Activated T-cell treated with anti-CD3 and anti-CD28 coated beads, Interleukin-2, amount 50 U/mL, for 1 hour (primary cell): ENCODE measurements around the gene FARP1.

Source experiments
- DNase-seq: peaks from one replicate; pipeline ENCODE4 v3.0.0-alpha.2; 2020

FARP1 gene, protein sequence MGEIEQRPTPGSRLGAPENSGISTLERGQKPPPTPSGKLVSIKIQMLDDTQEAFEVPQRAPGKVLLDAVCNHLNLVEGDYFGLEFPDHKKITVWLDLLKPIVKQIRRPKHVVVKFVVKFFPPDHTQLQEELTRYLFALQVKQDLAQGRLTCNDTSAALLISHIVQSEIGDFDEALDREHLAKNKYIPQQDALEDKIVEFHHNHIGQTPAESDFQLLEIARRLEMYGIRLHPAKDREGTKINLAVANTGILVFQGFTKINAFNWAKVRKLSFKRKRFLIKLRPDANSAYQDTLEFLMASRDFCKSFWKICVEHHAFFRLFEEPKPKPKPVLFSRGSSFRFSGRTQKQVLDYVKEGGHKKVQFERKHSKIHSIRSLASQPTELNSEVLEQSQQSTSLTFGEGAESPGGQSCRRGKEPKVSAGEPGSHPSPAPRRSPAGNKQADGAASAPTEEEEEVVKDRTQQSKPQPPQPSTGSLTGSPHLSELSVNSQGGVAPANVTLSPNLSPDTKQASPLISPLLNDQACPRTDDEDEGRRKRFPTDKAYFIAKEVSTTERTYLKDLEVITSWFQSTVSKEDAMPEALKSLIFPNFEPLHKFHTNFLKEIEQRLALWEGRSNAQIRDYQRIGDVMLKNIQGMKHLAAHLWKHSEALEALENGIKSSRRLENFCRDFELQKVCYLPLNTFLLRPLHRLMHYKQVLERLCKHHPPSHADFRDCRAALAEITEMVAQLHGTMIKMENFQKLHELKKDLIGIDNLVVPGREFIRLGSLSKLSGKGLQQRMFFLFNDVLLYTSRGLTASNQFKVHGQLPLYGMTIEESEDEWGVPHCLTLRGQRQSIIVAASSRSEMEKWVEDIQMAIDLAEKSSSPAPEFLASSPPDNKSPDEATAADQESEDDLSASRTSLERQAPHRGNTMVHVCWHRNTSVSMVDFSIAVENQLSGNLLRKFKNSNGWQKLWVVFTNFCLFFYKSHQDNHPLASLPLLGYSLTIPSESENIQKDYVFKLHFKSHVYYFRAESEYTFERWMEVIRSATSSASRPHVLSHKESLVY

DNA sequence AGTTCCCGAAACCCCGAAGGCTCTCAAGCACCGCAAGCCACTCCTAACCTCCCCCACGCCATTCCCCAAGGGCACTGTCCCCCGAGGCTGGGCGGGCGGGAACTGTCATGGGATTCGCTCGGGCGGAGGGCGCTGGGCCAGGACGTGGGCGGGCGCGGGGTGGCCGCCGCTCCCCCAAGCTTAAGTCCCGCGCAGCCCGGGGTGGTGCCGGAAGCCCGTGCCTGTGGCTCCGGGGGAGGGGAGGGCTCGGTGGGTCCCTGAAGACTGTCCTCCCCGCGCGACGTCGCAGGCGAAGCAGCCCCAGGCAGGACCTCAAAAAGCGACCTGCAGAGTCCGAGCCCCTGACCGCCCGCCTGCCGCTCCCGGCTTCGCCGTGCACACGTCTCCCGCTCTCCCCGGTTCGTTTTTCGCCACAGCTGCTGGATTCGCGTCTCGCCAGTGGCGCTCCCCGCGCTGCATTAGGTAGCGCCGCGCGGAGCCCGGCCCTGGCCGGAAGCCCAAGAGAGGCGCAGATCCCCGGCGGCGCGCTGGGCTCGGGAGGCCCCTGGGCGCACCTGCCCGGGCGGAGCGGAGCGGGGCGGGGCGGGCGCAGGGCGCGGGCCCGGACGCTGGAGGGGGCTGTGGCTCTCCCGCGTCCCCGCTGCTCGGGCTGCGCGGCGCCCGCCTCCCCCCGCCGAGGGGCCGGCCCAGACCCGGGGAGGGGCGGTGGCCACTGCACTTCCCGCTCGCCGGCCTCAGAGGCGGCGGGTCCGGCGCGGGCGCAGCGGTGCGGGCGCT lies at the start of gene FARP1:
FARP1 (plus strand) TSS at position 715 of the 777 bp plus-strand sequence. CDS start 70,149 bp downstream, outside the sequence.
- peak; percentile 19 for DNase-seq

DNA sequence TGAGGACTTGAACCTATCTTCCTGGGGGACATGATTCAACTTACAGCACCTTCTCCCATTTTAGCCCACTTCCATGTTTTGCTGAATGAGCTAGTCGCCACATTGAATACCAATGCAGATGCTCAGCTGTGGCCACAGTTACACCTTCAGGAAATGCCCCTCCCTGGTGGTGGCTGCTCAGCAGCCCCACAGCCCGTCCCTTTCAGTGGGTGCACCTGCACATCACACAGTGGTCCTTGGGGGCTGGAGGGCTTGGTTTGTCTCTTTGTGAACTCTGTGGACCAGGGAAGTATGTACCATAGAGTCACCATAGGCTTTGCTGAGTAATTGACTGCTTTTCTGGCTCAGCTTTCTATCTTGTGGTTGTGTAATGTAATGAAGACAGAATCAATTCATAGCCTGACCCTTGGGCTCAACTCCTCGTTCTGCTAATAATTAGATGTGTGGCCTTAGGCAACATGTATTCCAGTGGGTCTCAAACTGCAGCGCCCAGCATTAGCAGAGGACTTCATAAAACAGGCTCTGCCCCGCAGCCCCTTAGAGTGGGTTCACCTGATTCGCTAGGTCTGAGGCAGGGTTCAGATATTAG lies 48.1 kb upstream of the FARP1 start:
- DNase-seq: no peak

DNA sequence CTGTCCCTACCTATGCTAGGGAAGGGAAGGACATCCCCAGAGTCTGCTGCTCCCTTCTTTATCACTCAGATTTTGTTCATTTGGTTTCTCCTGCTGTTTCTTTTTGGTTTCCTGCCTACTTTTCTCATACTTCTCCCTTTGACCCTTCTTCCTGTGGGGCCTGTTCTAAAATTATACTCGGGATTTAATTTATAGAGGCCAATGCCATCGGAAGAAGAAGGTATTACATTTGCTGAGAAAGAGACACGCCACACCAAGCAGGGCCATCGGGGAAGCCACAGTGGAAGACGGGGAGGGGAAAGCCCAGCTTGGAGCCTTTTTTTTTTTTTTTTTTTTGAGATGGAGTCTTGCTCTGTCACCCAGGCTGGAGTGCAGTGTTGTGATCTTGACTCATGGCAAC lies 46.8 kb upstream of the FARP1 start:
- DNase-seq: no peak

DNA sequence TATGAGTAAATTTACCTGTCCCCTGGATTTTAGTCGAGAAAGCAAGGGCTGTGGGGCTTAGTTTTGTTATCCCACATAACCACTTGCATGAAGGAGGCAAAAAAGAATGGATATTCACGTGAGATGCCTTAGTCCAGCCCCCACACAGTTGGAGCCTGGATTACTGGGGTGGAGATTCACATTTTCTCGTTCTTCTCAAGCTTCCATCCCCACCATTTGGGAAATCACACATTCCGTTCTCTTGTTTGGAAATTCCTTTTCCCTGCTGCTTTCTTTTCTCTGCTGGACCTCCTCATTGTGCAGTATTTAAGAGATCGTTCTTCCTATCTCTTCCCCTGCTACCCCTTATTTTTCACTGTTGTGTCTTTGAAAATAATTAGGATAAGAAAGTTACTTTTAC lies 45.1 kb upstream of the FARP1 start:
- DNase-seq: no peak

DNA sequence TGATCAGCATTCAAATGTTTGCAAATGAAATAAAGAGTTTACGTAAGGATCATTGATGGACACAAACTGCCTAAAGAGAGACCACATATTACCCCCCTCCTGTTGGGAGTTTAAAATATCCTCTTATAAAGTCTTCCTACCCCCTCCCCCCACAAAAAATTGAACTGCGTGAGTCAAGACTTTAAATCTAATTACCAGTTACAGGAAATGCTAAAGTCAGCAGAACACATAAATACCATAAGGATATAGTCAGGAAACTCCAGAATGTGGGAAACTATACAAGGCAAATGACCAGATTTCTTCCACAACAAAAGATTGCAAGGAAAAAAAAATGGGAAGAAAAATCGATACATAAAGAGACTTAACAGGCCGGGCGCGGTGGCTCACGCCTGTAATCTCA lies 44.4 kb upstream of the FARP1 start:
- DNase-seq: no peak

DNA sequence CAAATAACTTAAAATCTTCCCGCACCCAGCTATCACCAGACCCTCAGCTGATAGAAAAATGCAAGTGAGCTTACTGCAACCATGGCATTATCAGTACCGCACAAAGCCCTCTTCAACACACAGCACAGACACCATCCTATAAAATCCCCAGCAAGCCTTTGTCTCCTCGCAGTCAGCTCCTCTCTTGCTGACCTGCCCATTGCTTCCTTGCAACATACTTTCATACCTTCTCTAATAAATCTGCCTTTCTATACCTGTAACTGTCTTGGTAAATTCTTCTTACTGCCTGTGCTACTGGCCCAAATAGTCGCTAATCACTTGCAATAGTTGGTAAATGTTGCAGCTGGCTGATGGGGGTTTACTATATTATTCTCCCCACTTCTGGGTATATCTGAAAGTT lies 43.3 kb upstream of the FARP1 start:
- no peak for DNase-seq

DNA sequence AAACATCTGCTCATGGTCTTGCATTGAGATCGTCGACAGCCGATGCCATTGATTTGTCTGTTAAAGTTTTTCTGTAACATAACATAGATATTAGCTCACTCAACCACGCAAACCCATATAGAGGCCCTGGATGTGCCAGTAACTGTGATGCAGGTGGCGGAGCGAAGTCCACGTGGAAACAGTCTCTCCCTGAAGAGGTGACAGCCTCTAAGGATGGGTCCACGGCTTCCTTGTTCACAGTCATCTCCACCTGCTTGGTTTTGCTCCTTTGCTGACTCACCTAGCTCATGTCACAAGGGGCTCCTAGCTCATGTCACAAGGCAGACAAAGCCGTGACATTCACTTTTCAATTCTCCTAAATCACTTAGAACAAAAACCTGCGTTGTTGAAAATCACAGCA lies 42.4 kb upstream of the FARP1 start:
- DNase-seq: no peak

DNA sequence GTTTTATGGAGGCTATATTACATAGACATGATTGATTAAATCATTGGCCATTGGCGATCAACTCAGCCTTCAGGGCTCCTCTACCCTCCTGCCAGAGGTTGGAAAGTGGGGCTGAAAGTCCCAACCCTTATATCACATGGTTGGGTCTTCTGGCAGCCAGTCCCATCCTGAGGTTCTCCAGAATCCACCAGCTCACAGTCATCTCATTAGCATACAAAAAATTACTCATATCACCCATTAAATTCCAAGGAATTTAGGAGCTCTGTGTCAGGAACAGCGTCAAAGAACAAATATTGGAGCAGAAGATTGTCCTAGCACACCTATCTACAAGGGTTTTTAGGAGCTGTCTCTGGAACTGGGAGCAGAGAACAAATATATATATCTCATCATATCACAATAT lies 39.4 kb upstream of the FARP1 start:
- no peak for DNase-seq

DNA sequence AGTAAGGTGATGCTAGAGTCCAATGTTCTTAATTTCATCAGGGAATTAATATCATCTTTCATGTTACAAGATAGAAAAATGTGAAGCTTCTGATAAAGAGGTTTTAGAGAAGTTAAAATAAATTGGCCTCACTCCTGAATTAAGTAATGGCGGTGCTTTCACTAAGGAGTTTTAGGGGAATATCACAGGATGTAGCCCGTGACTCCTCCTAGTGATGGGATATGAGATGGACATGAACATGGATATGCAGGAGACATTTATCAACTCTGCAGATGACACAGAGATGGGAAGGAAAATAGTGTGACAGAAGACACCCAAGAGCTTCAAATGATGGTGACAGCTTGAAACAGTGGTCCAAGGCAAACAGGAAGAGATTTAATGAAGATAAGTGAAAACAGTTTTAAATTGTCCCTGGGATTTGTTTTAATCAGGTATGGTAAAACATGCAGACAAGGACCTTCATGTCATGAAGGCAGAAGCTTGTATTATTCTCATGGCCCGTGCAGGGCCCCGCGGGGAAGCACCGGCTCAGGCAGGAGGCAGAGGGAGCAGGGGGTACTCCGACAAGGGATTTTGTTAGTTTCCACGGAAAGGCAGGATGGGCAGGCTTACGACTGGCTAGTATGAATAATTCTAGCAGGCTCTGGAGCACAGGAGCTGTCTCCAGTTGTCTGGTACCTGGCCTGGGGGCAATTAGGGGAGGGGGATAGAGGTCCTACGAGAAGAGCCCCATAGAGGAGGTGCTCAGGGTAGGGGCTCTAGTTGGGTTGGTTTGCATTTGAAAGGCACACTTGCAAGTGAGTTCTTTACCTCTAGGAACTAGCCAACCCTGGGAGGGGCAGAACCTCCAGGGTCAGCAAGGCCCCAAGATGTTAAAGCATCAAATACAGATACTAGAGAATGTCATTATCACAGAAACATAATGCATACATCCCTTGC lies 38.7 kb upstream of the FARP1 start:
- no peak for DNase-seq

DNA sequence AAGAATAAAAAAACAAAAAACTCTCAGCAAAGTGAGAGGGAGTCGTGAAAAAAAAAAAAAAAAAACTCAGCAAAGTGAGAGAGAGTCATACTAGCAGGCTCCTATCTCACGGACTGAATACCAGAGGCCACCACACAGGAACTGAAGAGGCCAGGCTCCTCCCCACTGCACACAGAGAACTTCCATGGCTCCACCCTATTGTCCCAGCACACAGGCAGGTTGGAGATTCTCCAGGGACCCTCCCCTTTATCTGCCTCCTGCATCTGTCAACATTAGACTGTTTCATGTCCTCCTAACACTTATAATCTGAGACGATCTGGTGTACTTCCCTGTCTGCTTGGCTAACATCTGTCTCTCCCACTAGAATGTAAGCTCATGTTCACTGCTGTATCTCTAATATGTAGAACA lies 37.0 kb upstream of the FARP1 start:
- no peak for DNase-seq

DNA sequence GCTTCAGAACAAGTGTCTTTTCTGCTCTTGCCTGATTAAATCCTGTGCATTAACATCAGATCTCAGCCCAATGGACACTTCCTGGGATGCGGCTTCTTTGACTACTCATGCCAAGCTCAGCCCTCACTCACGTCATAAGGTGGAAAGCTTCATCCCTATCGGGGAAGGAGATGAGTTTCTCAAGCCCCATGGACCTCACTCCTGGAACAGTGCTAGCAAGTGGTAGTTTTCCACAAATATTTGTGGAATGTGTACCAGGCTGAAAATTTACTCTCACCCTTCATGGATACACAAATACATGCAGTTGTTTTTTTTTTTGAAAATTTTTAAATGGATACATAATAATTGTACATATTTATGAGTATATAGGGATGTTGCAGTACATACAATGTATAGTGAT lies 34.6 kb upstream of the FARP1 start:
- DNase-seq: no peak

DNA sequence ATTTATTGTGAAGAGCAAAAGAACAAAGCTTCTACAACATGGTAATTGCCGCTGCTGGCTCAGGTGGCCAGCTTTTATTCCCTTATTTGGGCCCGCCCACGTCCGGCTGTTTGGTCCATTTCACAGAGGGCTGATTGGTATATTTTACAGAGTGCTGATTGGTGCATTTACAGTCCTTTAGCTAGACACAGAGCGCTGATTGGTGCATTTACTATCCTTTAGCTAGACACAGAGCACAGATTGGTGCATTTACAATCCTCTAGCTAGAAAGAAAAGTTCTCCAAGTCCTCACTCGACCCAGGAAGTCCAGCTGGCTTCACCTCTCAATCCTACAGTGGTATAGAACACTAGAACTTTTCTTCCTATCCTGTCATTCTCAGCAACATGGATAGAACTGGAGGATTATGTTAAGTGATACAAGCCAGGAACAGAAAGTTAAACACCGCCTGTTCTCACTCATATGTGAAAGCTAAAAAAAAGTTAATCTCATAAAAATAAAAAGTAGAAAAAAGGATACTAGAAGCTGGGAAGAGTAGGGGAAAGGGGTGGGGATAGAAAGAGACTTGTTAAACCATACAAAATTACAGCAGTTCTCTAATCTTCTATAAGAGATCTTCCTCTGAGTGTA lies 33.6 kb upstream of the FARP1 start:
- DNase-seq: no peak

DNA sequence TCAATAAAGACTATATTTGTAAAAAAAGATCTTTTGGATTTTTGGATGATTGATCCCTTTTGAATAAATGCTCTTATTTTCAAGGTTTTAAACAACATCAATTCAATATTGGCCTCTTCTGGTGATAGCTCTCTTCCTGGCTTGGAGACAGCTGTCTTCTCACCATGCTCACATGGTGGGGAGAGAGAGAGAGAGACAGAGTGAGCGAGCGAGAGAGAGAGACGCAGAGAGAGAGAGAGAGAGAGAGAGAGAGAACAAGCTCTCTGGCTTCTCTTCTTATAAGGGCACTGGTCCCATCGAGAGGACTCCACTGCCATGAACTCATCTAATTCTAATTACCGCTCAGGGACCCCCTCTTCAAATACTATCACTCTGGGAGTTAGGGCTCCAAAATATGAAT lies 32.1 kb upstream of the FARP1 start:
- DNase-seq: no peak

DNA sequence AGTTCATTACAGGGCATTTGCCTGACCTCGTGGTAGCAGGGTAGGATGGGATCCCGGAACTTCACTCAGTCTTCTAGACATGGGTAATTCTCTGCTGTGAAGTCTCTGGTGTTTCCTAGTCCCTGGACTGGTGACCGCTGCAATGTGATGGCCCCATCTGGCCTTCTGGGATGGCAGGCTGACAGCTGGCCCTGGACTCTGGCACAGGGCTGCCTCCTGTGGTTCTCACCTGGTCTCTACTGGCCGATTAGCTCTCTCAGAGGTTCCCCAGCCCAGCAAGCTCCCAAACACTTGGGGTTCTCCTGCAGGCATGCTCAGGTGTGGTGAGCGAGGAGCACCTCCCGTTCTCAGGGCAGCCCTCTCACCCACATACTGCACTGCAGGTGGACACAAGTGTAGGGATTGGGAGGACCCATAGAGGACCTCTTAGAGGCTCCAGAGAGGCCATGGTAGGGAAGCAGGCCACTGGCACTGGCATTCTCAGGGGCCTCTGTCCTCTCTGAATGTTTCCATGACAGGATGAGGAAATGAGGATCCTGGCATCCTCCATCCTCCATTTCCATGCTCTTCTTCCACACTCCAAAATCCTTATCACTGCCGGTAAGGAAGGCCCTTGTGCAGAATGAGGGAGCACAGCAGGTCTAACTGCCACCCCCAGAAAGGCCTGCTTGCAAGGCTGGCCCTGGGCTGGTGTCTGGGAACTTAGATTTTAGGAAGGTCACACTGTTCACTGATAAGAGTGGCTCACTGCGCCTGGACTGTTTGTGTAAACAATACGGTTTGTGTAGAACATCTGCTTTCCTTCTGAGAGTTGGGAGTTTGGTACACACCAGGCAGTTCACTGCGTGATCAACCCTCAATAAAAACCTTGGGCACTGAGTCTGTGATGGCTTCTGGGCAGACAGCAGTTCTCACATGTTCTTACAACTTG lies 31.5 kb upstream of the FARP1 start:
- DNase-seq: no peak

DNA sequence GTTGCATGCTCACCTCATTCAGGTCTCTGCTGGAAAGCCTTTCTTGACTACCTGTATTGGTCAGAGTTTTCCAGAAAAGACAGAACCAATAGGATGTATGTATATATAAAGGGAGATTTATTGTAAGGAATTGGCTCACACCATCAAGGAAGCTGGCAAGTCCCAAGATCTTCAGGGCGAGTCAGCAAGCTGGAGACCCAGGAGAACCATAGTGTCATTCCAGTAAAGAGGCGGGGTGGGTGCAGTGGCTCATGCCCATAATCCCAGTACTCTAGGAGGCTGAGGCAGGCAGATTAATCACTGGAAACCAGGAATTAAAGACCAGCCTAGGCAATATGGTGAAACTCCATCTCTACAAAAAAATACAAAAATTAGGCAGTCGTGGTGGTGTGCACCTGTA lies 30.4 kb upstream of the FARP1 start:
- DNase-seq: no peak

DNA sequence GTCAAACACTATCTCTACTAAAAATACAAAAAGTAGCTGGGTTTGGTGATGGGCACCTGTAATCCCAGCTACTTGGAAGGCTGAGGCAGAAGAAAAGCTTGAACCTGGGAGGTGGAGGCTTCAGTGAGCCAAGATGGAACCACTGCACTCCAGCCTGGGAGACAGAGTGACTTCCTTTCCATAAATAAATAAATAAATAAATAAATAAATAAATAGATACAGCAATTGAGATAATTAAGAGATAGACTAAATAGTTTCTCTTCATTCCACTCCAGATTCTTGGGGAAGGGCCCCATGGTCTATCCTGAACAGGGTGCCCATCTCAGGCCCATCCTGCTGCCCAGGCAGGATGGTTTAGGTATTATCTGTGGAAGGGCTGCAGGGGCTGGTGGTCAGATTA lies 24.0 kb upstream of the FARP1 start:
- no peak for DNase-seq

DNA sequence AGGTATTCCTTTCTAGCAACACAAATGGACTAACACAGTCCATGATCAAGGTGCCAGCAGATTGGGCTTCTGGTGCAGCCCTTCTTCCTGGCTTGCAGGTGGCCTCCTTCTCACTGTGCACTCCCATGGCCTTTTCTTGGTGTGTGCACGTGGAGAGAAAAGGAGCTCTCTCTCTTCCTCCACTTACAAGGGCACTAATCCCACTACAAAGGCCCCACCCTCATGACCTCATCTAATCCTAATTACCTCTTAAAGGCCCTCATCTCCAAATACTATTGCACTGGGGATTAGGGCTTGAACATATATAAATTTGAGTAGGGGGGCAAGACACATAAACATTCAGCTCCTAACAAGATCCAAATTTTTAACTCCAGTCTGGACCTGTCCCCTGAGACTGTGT lies 19.7 kb upstream of the FARP1 start:
- DNase-seq: no peak

DNA sequence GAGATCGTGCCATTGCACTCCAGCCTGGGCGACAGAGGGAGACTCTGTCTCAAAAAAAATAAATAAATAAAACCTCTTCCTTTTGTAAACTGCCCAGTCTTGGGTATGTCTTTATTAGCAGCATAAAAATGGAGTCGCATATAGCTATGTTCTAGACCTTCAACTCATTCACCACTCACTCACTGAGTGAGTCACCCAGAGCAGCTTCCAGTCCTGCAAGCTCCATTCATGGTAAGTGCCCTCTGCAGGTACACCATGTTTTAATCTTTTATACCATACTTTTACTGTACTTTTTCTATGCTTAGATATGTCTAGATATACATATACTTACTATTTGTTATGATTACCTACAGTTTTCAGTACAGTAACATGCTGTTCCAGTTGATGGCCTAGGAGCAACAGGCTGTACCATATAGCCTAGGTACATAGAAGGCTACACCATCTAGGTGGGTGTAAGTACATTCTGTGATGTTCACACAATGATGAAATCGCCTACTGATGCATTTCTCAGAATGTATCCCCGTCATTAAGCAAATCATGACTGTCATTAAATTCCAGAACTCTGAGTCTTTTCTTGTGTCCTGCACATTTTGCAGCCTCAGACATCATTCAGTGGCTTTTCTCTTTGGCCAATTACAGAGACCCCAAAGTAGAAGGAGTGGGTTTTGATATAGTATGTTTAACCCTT lies 13.7 kb upstream of the FARP1 start:
- no peak for DNase-seq

DNA sequence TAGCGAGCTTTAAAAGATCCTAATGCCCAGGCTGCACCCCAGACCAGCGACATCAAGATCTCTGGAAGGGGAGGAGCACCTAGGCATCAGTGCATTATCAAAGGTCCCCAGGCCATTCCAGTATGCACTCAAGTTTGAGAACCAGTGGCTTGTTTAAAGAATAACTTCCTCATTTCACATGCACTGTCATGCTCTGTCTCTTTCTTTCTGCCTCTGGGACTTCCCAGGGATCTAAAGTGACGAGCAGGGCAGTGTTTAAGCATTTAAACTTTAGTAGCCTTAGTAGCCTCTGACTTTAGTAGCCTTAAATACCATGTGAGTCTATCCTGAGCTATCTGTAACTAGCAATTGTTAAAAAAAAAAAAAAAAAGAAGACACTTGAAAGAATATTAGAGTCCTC lies 8.9 kb upstream of the FARP1 start:
- no peak for DNase-seq
